ENCODE results near the gene HCN4. TPM values are rescaled to one million over a fixed set of nuclear protein-coding genes. Genes with fewer than 3 reads are reported as not detected.

The HCN4 gene
- total and polyA plus RNA-seq, 2 experiments from 2014 or later = 2.4 to 10.6 TPM

DNA sequence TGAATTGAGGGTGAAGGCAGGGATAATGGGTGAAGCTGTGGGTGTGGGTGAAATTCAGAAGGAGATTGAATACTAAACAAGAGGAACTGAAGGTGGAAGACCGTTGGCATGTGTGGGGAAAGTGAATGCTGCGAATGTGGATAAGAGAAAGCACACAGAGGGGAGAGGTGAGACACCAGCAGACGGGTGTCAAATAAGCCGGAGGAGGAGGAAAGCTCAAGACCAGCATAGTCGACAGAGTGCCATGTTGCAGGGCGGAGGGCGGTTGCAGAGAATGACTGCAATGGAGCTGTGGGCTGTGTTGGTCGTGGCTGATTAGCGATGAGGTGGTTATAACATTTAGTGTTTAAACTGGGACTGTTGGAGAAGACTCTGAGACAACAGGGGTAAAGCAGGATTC is 16.4 kb upstream of the HCN4 start (continued):
- TF ChIP-seq CREB1 (CRISPR knock-in tag; IDR thresholded peaks at IDR 0.05; ENCODE audit: low read depth) = no peak
- TF ChIP-seq, protein P1, sequence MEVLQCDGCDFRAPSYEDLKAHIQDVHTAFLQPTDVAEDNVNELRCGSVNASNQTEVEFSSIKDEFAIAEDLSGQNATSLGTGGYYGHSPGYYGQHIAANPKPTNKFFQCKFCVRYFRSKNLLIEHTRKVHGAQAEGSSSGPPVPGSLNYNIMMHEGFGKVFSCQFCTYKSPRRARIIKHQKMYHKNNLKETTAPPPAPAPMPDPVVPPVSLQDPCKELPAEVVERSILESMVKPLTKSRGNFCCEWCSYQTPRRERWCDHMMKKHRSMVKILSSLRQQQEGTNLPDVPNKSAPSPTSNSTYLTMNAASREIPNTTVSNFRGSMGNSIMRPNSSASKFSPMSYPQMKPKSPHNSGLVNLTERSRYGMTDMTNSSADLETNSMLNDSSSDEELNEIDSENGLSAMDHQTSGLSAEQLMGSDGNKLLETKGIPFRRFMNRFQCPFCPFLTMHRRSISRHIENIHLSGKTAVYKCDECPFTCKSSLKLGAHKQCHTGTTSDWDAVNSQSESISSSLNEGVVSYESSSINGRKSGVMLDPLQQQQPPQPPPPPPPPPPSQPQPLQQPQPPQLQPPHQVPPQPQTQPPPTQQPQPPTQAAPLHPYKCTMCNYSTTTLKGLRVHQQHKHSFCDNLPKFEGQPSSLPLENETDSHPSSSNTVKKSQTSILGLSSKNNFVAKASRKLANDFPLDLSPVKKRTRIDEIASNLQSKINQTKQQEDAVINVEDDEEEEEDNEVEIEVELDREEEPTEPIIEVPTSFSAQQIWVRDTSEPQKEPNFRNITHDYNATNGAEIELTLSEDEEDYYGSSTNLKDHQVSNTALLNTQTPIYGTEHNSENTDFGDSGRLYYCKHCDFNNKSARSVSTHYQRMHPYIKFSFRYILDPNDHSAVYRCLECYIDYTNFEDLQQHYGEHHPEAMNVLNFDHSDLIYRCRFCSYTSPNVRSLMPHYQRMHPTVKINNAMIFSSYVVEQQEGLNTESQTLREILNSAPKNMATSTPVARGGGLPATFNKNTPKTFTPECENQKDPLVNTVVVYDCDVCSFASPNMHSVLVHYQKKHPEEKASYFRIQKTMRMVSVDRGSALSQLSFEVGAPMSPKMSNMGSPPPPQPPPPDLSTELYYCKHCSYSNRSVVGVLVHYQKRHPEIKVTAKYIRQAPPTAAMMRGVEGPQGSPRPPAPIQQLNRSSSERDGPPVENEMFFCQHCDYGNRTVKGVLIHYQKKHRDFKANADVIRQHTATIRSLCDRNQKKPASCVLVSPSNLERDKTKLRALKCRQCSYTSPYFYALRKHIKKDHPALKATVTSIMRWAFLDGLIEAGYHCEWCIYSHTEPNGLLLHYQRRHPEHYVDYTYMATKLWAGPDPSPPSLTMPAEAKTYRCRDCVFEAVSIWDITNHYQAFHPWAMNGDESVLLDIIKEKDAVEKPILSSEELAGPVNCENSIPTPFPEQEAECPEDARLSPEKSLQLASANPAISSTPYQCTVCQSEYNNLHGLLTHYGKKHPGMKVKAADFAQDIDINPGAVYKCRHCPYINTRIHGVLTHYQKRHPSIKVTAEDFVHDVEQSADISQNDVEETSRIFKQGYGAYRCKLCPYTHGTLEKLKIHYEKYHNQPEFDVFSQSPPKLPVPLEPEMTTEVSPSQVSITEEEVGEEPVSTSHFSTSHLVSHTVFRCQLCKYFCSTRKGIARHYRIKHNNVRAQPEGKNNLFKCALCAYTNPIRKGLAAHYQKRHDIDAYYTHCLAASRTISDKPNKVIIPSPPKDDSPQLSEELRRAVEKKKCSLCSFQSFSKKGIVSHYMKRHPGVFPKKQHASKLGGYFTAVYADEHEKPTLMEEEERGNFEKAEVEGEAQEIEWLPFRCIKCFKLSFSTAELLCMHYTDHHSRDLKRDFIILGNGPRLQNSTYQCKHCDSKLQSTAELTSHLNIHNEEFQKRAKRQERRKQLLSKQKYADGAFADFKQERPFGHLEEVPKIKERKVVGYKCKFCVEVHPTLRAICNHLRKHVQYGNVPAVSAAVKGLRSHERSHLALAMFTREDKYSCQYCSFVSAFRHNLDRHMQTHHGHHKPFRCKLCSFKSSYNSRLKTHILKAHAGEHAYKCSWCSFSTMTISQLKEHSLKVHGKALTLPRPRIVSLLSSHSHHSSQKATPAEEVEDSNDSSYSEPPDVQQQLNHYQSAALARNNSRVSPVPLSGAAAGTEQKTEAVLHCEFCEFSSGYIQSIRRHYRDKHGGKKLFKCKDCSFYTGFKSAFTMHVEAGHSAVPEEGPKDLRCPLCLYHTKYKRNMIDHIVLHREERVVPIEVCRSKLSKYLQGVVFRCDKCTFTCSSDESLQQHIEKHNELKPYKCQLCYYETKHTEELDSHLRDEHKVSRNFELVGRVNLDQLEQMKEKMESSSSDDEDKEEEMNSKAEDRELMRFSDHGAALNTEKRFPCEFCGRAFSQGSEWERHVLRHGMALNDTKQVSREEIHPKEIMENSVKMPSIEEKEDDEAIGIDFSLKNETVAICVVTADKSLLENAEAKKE (CRISPR knock-in tag; IDR thresholded peaks at IDR 0.05) = no peak
- no peak for TF ChIP-seq ZNF331 (CRISPR knock-in tag; IDR thresholded peaks at IDR 0.05; ENCODE audit: low read depth)
- TF ChIP-seq EZH2 (IDR thresholded peaks at IDR 0.05; ENCODE audit: low read depth, unreplicated experiment) = no peak
- TF ChIP-seq, protein P2, sequence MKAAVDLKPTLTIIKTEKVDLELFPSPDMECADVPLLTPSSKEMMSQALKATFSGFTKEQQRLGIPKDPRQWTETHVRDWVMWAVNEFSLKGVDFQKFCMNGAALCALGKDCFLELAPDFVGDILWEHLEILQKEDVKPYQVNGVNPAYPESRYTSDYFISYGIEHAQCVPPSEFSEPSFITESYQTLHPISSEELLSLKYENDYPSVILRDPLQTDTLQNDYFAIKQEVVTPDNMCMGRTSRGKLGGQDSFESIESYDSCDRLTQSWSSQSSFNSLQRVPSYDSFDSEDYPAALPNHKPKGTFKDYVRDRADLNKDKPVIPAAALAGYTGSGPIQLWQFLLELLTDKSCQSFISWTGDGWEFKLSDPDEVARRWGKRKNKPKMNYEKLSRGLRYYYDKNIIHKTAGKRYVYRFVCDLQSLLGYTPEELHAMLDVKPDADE (IDR thresholded peaks at IDR 0.05) = no peak
- TF ChIP-seq ZNF114 (CRISPR knock-in tag; IDR thresholded peaks at IDR 0.05) = no peak

DNA sequence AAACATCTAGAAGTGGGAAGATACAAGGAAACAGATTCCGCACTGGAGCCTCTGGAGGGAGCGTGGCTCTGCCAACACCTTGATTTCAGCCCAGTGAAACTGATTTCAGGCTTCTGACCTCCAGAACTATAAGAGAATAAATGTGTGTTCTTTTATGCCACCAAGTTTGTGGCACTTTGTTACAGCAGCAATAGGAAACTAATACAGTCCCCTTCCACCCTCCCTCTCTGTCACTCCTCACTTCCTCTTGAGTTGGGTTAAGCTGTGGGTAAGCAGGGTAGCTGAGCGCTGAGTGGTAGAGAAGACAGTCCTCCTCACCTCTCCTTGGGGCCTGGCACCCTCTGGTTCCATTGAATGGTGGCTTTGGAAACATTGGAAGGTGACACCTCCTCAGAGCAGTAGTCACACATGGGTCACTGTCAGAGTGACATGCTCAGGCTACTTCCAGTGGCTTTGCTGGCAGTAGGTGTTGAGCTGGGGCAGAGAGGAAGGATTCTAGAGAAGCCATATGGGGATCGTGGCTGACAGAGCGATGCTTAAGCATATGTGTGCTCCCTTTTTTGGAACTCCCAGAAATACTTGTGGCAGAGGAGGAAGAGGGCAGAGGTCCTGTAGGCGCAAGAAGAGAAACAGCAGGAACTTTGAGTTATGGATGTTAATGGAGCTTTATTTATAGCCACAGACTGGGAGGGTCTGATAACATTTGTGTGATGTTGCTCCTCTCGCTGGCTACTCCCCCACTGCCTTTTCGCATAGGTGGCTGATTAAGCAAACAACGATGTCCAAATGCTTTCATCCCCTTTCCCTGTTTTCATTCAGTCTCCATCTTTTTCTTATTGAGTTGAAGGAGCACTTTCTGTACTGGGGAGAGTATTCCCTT is 14.8 kb upstream of the HCN4 start:
- H3K36me3 Mint-ChIP-seq (ENCODE audit: low read depth) = peaks cover 11% of the 10 kb centered on the region
- H3K27me3 Mint-ChIP-seq (ENCODE audit: insufficient read depth, low read depth, poor library complexity) = peaks cover 25% of the 10 kb centered on the region
- no peak for DNase-seq (ENCODE audit: low spot score)
- TF ChIP-seq CREB1 (CRISPR knock-in tag; IDR thresholded peaks at IDR 0.05; ENCODE audit: low read depth) (no peak), EZH2 (IDR thresholded peaks at IDR 0.05; ENCODE audit: low read depth, unreplicated experiment) (no peak), ZNF331 (CRISPR knock-in tag; IDR thresholded peaks at IDR 0.05; ENCODE audit: low read depth) (no peak), JUNB (IDR thresholded peaks at IDR 0.05; ENCODE audit: unreplicated experiment) (no peak), POLR2AphosphoS5 (IDR thresholded peaks at IDR 0.05; ENCODE audit: low read depth) (no peak), EZH2phosphoT487 (IDR thresholded peaks at IDR 0.05; ENCODE audit: unreplicated experiment) (no peak), NANOG (IDR thresholded peaks at IDR 0.05; ENCODE audit: borderline replicate concordance) (no peak), STAT1 (IDR thresholded peaks at IDR 0.05; ENCODE audit: unreplicated experiment) (no peak)
- TF ChIP-seq, protein P2 (IDR thresholded peaks at IDR 0.05) = no peak
- TF ChIP-seq, protein P3, sequence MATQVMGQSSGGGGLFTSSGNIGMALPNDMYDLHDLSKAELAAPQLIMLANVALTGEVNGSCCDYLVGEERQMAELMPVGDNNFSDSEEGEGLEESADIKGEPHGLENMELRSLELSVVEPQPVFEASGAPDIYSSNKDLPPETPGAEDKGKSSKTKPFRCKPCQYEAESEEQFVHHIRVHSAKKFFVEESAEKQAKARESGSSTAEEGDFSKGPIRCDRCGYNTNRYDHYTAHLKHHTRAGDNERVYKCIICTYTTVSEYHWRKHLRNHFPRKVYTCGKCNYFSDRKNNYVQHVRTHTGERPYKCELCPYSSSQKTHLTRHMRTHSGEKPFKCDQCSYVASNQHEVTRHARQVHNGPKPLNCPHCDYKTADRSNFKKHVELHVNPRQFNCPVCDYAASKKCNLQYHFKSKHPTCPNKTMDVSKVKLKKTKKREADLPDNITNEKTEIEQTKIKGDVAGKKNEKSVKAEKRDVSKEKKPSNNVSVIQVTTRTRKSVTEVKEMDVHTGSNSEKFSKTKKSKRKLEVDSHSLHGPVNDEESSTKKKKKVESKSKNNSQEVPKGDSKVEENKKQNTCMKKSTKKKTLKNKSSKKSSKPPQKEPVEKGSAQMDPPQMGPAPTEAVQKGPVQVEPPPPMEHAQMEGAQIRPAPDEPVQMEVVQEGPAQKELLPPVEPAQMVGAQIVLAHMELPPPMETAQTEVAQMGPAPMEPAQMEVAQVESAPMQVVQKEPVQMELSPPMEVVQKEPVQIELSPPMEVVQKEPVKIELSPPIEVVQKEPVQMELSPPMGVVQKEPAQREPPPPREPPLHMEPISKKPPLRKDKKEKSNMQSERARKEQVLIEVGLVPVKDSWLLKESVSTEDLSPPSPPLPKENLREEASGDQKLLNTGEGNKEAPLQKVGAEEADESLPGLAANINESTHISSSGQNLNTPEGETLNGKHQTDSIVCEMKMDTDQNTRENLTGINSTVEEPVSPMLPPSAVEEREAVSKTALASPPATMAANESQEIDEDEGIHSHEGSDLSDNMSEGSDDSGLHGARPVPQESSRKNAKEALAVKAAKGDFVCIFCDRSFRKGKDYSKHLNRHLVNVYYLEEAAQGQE (IDR thresholded peaks at IDR 0.05; ENCODE audit: unreplicated experiment) = no peak

More for the DNA sequence above, 14.8 kb upstream of the HCN4 start:
- Histone ChIP-seq H3K4me2 (no peak overlapping the region), H3K27ac (ENCODE audit: low read depth) (no peak overlapping the region), H3K4me3 (no peak overlapping the region), H3F3A (replicated peaks; ENCODE audit: low read depth) (peaks cover 15% of the 10 kb centered on the region; the same call in 1 of the 2 replicates), H2AFZ (no peak overlapping the region), H3K36me3 (ENCODE audit: insufficient read depth) (no peaks in the 10 kb centered on the region), H4K20me1 (replicated peaks; ENCODE audit: insufficient read depth) (no peaks in the 10 kb centered on the region), H3K4me1 (ENCODE audit: insufficient read depth) (peaks cover 31% of the 10 kb centered on the region), H3K27me3 (ENCODE audit: insufficient read depth) (no peaks in the 10 kb centered on the region), H3K79me2 (replicated peaks; ENCODE audit: insufficient read depth) (no peaks in the 10 kb centered on the region), H3K9me2 (ENCODE audit: insufficient read depth) (peaks cover 13% of the 10 kb centered on the region)
- no peak overlapping the region for H3K27ac Mint-ChIP-seq
- peaks cover 33% of the 10 kb centered on the region for H3K4me1 Mint-ChIP-seq
- peaks cover 20% of the 10 kb centered on the region for H3K9me3 Mint-ChIP-seq
- ATAC-seq = no peak
- no peak overlapping the region for H3K4me3 Mint-ChIP-seq

Data from GM23338 (cell line).